ENCODE measurements around the gene GAS7.

Gene GAS7

DNA sequence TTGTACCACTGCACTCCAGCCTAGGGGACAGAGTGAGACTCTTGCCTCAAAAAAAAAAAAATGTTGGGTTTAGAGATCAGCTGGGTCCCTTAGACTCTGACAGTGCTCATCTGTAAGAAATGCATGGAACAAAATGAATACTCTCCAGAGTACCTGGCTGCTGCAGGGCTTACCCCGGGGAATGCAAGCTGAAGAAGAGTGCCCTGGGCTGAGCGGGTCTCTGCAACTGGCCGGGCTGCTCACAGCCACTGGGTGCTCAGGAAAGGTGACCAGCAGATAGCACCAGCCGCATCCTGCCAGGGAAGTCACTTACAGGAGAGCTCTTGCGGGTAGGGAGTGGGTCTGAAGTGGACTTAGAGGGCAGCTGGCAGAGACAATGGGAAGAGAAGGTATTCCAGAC is 82.1 kb downstream of the GAS7 start:
- H3K4me1 ChIP-seq (ENCODE audit: control extremely low read depth in 1 of 4, control insufficient read depth in 4 of 4, insufficient read depth in 4 of 4, low read length in 3 of 4), result peaks cover 18 to 84% (median 80%) of the 10 kb centered on the region in 4 experiments
- H3K9me3 ChIP-seq (ENCODE audit: control extremely low read depth in 1 of 5, control insufficient read depth in 4 of 5, insufficient read depth in 2 of 5, low read depth in 1 of 5, low read length in 4 of 5), result no peaks in the 10 kb centered on the region
- no peaks in the 10 kb centered on the region for H3K36me3 ChIP-seq (ENCODE audit: control insufficient read depth in 4 of 4, insufficient read depth in 4 of 4, low read length in 3 of 4)

DNA sequence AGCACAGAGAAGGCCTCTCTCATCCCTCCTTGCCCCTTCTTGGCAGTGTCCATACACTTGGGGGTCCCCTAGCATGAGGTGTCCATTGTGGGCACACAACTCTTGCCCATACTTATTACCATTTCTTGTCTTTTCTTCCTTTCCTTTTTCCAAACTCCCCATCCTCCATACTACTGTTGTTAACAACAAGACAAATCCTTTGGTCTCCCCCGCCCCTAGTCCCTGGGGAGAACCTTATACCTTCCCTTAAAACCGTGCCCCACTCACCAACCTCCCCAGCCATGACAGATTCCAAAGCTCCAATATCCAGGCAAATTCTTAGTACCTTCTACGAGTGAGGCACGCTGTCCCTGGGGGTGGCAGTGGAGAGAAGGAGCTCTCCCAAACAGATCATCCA is 82.9 kb downstream of the GAS7 start:
- ChIA-PET POLR2A (interaction anchor here (0.6 to 1.1 kb wide), 4 partner anchors 22 to 65 kb away, joined by 3 to 6 read pairs (median 4); no protein-coding TSS in a partner anchor), CTCF (interaction anchor here (0.9 to 1.9 kb wide), 9 partner anchors 32 to 113 kb away, joined by 3 to 12 read pairs (median 4); no protein-coding TSS in a partner anchor)
- peak overlapping the region in 3 of 7 experiments; percentile 4 to 42 (median 39) for H3K4me3 ChIP-seq (ENCODE audit: control insufficient read depth in 1 of 7, extremely low read depth in 1 of 7, insufficient read depth in 4 of 7, low read depth in 2 of 7, low read length in 6 of 7)
- H3K36me3 ChIP-seq (ENCODE audit: control insufficient read depth in 4 of 4, insufficient read depth in 4 of 4, low read length in 3 of 4), result no peaks in the 10 kb centered on the region
- peak overlapping the region; percentile 10 to 95 for H3K27ac ChIP-seq (ENCODE audit: insufficient read depth in 1 of 2, low read depth in 1 of 2, low read length in 2 of 2, poor library complexity in 1 of 2, severe bottlenecking in 2 of 2)
- DNase-seq, result no peak
- no peaks in the 10 kb centered on the region for H3K9me3 ChIP-seq (ENCODE audit: control extremely low read depth in 1 of 5, control insufficient read depth in 4 of 5, insufficient read depth in 2 of 5, low read depth in 1 of 5, low read length in 4 of 5)
- no peaks in the 10 kb centered on the region for H3K27me3 ChIP-seq (replicated peaks in 2 of 5; ENCODE audit: control insufficient read depth in 4 of 5, insufficient read depth in 5 of 5, low read length in 4 of 5)
- WGBS (ENCODE audit: insufficient coverage), result 90% methylated on average over 3 of the region's 4 CpGs
- peaks cover 18 to 78% (median 73%) of the 10 kb centered on the region in 4 experiments for H3K4me1 ChIP-seq (ENCODE audit: control extremely low read depth in 1 of 4, control insufficient read depth in 4 of 4, insufficient read depth in 4 of 4, low read length in 3 of 4)

More for the DNA sequence above, 82.1 kb downstream of the GAS7 start:
- no peak for DNase-seq
- ChIA-PET POLR2A (interaction anchor here (0.6 kb wide), 1 partner anchor 83 kb away, joined by 4 read pairs; no protein-coding TSS in a partner anchor), CTCF (interaction anchor here (1.3 to 1.6 kb wide), 3 partner anchors 46 to 111 kb away, joined by 3 to 12 read pairs (median 3); no protein-coding TSS in a partner anchor)
- Histone ChIP-seq H3K27ac (ENCODE audit: insufficient read depth in 1 of 2, low read depth in 1 of 2, low read length in 2 of 2, poor library complexity in 1 of 2, severe bottlenecking in 2 of 2) (no peak overlapping the region), H3K4me3 (ENCODE audit: control insufficient read depth in 1 of 7, extremely low read depth in 1 of 7, insufficient read depth in 4 of 7, low read depth in 2 of 7, low read length in 6 of 7) (no peak overlapping the region), H3K27me3 (replicated peaks in 2 of 5; ENCODE audit: control insufficient read depth in 4 of 5, insufficient read depth in 5 of 5, low read length in 4 of 5) (no peaks in the 10 kb centered on the region)
- 83% methylated on average over 4 of the region's 5 CpGs for WGBS (ENCODE audit: insufficient coverage)

DNA sequence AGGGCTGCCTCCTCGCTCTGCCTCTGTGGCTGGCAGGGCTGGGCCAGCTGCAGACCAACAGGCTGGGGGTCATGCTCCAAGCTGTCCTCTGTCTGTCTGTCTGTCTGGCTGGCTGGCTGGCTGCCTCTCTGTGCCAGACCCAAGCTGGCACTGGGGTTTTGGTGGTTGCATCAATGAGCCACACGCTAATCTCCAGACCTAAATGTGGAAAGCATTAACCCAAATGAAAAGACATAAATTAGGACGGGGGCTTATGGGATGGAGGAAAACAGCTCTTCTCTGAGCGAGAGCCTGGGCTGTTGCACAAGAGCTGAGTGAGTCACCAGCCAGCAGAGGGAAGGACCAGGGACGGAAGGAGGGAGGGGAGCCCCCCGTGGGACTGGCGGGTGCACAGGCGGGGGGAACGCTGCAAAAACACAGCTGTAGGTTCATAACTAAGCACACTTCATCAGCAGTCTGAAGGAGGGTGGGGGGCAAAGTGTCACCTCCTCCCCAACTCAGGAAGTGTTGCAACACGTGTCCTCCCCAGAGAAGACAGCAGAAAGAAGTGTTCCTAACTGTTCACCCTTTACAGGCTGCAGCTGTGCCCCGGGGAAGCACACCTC is 83.4 kb downstream of the GAS7 start:
- peaks cover 18 to 73% (median 68%) of the 10 kb centered on the region in 4 experiments for H3K4me1 ChIP-seq (ENCODE audit: control extremely low read depth in 1 of 4, control insufficient read depth in 4 of 4, insufficient read depth in 4 of 4, low read length in 3 of 4)

DNA sequence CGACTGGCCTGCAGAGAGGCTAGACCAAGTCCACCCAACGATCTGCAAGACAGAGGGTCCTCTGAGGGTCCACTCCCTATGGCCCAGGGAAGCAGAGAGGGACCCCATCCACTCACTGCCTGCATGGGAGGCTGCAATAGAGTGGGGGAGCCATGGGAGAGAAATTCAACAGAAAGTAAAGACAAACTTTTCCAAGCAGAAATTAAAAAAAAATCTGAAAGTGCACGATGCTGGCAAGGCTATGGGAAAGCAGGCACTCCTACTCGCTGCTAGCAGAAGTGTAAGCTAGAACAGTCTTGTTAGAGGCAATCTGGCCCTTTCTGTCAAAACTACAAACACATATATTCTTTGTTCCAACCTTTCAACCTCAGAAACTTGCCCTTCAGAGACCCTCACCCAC is 85.4 kb downstream of the GAS7 start:
- Histone ChIP-seq H3K9me3 (ENCODE audit: control extremely low read depth in 1 of 5, control insufficient read depth in 4 of 5, insufficient read depth in 2 of 5, low read depth in 1 of 5, low read length in 4 of 5) (no peaks in the 10 kb centered on the region), H3K4me3 (ENCODE audit: control insufficient read depth in 1 of 7, extremely low read depth in 1 of 7, insufficient read depth in 4 of 7, low read depth in 2 of 7, low read length in 6 of 7) (peak overlapping the region in 2 of 7 experiments; percentile 33 to 34), H3K27ac (ENCODE audit: insufficient read depth in 1 of 2, low read depth in 1 of 2, low read length in 2 of 2, poor library complexity in 1 of 2, severe bottlenecking in 2 of 2) (no peak overlapping the region), H3K4me1 (ENCODE audit: control extremely low read depth in 1 of 4, control insufficient read depth in 4 of 4, insufficient read depth in 4 of 4, low read length in 3 of 4) (peaks cover 8 to 52% (median 49%) of the 10 kb centered on the region in 4 experiments), H3K36me3 (ENCODE audit: control insufficient read depth in 4 of 4, insufficient read depth in 4 of 4, low read length in 3 of 4) (no peaks in the 10 kb centered on the region), H3K27me3 (replicated peaks in 2 of 5; ENCODE audit: control insufficient read depth in 4 of 5, insufficient read depth in 5 of 5, low read length in 4 of 5) (no peaks in the 10 kb centered on the region)
- no peak for DNase-seq
- CTCF ChIA-PET, result no interaction called here
- 97% methylated on average over 4 of the region's 4 CpGs for WGBS (ENCODE audit: insufficient coverage)
- POLR2A ChIA-PET, result no interaction called here

More for the DNA sequence above, 83.4 kb downstream of the GAS7 start:
- no peaks in the 10 kb centered on the region for H3K9me3 ChIP-seq (ENCODE audit: control extremely low read depth in 1 of 5, control insufficient read depth in 4 of 5, insufficient read depth in 2 of 5, low read depth in 1 of 5, low read length in 4 of 5)
- DNase-seq, result peak; percentile 95 to 99 (median 99)
- H3K36me3 ChIP-seq (ENCODE audit: control insufficient read depth in 4 of 4, insufficient read depth in 4 of 4, low read length in 3 of 4), result no peaks in the 10 kb centered on the region
- CTCF ChIA-PET, result interaction anchor here (0.9 to 1.9 kb wide), 8 partner anchors 33 to 129 kb away, joined by 3 to 7 read pairs (median 4); no protein-coding TSS in a partner anchor
- POLR2A ChIA-PET, result interaction anchor here (0.6 to 1.1 kb wide), 4 partner anchors 22 to 65 kb away, joined by 3 to 6 read pairs (median 4); no protein-coding TSS in a partner anchor
- H3K4me3 ChIP-seq (ENCODE audit: control insufficient read depth in 1 of 7, extremely low read depth in 1 of 7, insufficient read depth in 4 of 7, low read depth in 2 of 7, low read length in 6 of 7), result peak overlapping the region in 4 of 7 experiments; percentile 43 to 57 (median 50)
- WGBS (ENCODE audit: insufficient coverage), result 4% methylated on average over 6 of the region's 11 CpGs
- no peaks in the 10 kb centered on the region for H3K27me3 ChIP-seq (replicated peaks in 2 of 5; ENCODE audit: control insufficient read depth in 4 of 5, insufficient read depth in 5 of 5, low read length in 4 of 5)
- H3K27ac ChIP-seq (ENCODE audit: insufficient read depth in 1 of 2, low read depth in 1 of 2, low read length in 2 of 2, poor library complexity in 1 of 2, severe bottlenecking in 2 of 2), result peak overlapping the region; percentile 90 to 95

DNA sequence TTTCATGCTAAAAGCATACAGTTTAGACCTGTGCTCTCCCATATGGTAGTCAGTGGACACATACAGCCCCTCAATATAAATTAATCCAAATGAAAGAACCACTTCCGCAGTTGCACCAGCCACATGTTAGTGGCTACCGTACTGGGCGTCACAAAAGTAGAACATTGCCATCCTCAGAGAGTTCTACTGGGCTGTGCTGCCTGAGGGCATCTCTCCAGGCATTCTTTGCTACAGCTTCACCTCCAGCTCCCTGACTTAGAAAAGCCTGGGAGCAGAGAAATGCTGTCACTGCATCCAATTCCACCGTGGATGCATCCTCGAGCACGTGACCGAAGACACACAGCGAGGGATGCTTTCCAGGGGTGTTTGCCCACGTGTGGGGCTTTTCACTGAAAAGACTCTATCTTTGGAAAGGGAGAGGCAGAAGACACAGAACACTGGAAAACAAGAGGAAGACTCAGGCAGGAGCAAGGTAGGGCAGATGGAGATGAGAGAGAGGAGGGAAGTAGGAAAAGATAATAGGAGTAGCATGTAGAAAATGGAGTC is 86.4 kb downstream of the GAS7 start:
- ChIA-PET POLR2A (interaction anchor here (0.7 kb wide), 1 partner anchor 25 kb away, joined by 3 read pairs; no protein-coding TSS in a partner anchor), CTCF (no interaction called here)
- WGBS (ENCODE audit: insufficient coverage), result 98% methylated on average over 8 of the region's 9 CpGs
- Histone ChIP-seq H3K4me1 (ENCODE audit: control extremely low read depth in 1 of 4, control insufficient read depth in 4 of 4, insufficient read depth in 4 of 4, low read length in 3 of 4) (peaks cover 8 to 44% (median 41%) of the 10 kb centered on the region in 4 experiments), H3K36me3 (ENCODE audit: control insufficient read depth in 4 of 4, insufficient read depth in 4 of 4, low read length in 3 of 4) (no peaks in the 10 kb centered on the region), H3K4me3 (ENCODE audit: control insufficient read depth in 1 of 7, extremely low read depth in 1 of 7, insufficient read depth in 4 of 7, low read depth in 2 of 7, low read length in 6 of 7) (no peak overlapping the region), H3K27ac (ENCODE audit: insufficient read depth in 1 of 2, low read depth in 1 of 2, low read length in 2 of 2, poor library complexity in 1 of 2, severe bottlenecking in 2 of 2) (no peak overlapping the region), H3K27me3 (replicated peaks in 2 of 5; ENCODE audit: control insufficient read depth in 4 of 5, insufficient read depth in 5 of 5, low read length in 4 of 5) (no peaks in the 10 kb centered on the region), H3K9me3 (ENCODE audit: control extremely low read depth in 1 of 5, control insufficient read depth in 4 of 5, insufficient read depth in 2 of 5, low read depth in 1 of 5, low read length in 4 of 5) (no peaks in the 10 kb centered on the region)
- DNase-seq, result no peak

DNA sequence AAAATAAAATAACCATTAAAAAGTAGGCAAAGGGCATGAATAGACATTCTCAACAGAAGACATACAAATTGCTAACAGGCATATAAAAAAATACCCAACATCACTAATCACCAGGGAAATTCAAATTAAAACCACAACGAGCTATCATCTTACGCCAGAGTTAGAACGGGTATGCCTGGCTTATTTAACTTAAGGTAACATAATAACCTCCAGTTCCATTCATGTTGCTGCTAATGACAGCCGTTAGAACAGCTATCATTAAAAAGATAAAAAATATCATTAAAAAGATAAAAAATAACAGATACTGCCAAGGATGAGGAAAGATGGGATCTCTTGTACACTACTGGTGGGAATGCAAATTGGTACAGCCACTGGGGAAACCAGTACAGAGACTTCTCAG is 89.3 kb downstream of the GAS7 start:
- WGBS (ENCODE audit: insufficient coverage), result 91% methylated on average over 3 of the region's 4 CpGs
- H3K27ac ChIP-seq (ENCODE audit: insufficient read depth in 1 of 2, low read depth in 1 of 2, low read length in 2 of 2, poor library complexity in 1 of 2, severe bottlenecking in 2 of 2), result no peak overlapping the region
- H3K4me3 ChIP-seq (ENCODE audit: control insufficient read depth in 1 of 7, extremely low read depth in 1 of 7, insufficient read depth in 4 of 7, low read depth in 2 of 7, low read length in 6 of 7), result no peak overlapping the region
- no peaks in the 10 kb centered on the region for H3K36me3 ChIP-seq (ENCODE audit: control insufficient read depth in 4 of 4, insufficient read depth in 4 of 4, low read length in 3 of 4)
- DNase-seq, result no peak
- CTCF ChIA-PET, result no interaction called here
- H3K4me1 ChIP-seq (ENCODE audit: control extremely low read depth in 1 of 4, control insufficient read depth in 4 of 4, insufficient read depth in 4 of 4, low read length in 3 of 4), result peaks cover 2 to 18% (median 15%) of the 10 kb centered on the region in 4 experiments
- POLR2A ChIA-PET, result no interaction called here
- no peaks in the 10 kb centered on the region for H3K9me3 ChIP-seq (ENCODE audit: control extremely low read depth in 1 of 5, control insufficient read depth in 4 of 5, insufficient read depth in 2 of 5, low read depth in 1 of 5, low read length in 4 of 5)
- H3K27me3 ChIP-seq (replicated peaks in 2 of 5; ENCODE audit: control insufficient read depth in 4 of 5, insufficient read depth in 5 of 5, low read length in 4 of 5), result no peaks in the 10 kb centered on the region
